ENCODE measurements around the gene LGALS9B.
"Not testable (repeated sequence)": the region's sequence is repeated elsewhere in the genome, so short reads cannot be mapped to it uniquely, and the experiment has no call there.

LGALS9B gene

GRCh38 chr17:20466553-20466952 is 786 bp downstream of the LGALS9B start:
- DNase-seq, result not testable (repeated sequence)

- DNase-seq, result not testable (repeated sequence)
Observed at GRCh38 chr17:20465535-20465934, 1.8 kb downstream of the LGALS9B start.

GRCh38 chr17:20464854-20465414 is 2.4 kb downstream of the LGALS9B start:
- not testable (repeated sequence) for DNase-seq

GRCh38 chr17:20462158-20462557 is 5.2 kb downstream of the LGALS9B start:
- not testable (repeated sequence) for DNase-seq

- DNase-seq, result not testable (repeated sequence)
Observed at GRCh38 chr17:20457848-20458381, 9.4 kb downstream of the LGALS9B start.

GRCh38 chr17:20455106-20455505 is 12.2 kb downstream of the LGALS9B start:
- not testable (repeated sequence) for DNase-seq

- not testable (repeated sequence) for DNase-seq
Observed at GRCh38 chr17:20453820-20454434, 13.4 kb downstream of the LGALS9B start.

GRCh38 chr17:20450852-20451251 is 16.5 kb downstream of the LGALS9B start:
- DNase-seq, result not testable (repeated sequence)

GRCh38 chr17:20447534-20448321 is 19.6 kb downstream of the LGALS9B start:
- DNase-seq, result not testable (repeated sequence)

GRCh38 chr17:20446895-20447294 is 20.4 kb downstream of the LGALS9B start:
- not testable (repeated sequence) for DNase-seq

- not testable (repeated sequence) for DNase-seq
Observed at GRCh38 chr17:20444581-20445236, 22.6 kb downstream of the LGALS9B start.

- DNase-seq, result not testable (repeated sequence)
Observed at GRCh38 chr17:20444173-20444572, 23.2 kb downstream of the LGALS9B start.

GRCh38 chr17:20443632-20444031 is 23.7 kb downstream of the LGALS9B start:
- DNase-seq, result not testable (repeated sequence)

- DNase-seq, result not testable (repeated sequence)
Observed at GRCh38 chr17:20440665-20441064, 26.7 kb downstream of the LGALS9B start.

GRCh38 chr17:20435166-20435565 is 32.2 kb downstream of the LGALS9B start:
- not testable (repeated sequence) for DNase-seq

- DNase-seq, result not testable (repeated sequence)
Observed at GRCh38 chr17:20433382-20433781, 34.0 kb downstream of the LGALS9B start.

- not testable (repeated sequence) for DNase-seq
Observed at GRCh38 chr17:20427264-20427663, 40.1 kb downstream of the LGALS9B start.

- DNase-seq, result not testable (repeated sequence)
Observed at GRCh38 chr17:20422826-20423225, 44.5 kb downstream of the LGALS9B start.

- not testable (repeated sequence) for DNase-seq
Observed at GRCh38 chr17:20418838-20419237, 48.5 kb downstream of the LGALS9B start.

- not testable (repeated sequence) for DNase-seq
Observed at GRCh38 chr17:20417492-20418080, 49.8 kb downstream of the LGALS9B start.

GRCh38 chr17:20416381-20416911 is 50.9 kb downstream of the LGALS9B start:
- DNase-seq, result not testable (repeated sequence)

GRCh38 chr17:20415479-20415878 is 51.9 kb downstream of the LGALS9B start:
- not testable (repeated sequence) for DNase-seq
